ENCODE measurements around the gene LOXHD1. TPM values are rescaled to one million over a fixed set of nuclear protein-coding genes. Genes with fewer than 3 reads are reported as not detected.

Gene LOXHD1
- total RNA-seq, 2 experiments from 2014 or later = 0.12 to 0.14 TPM

DNA sequence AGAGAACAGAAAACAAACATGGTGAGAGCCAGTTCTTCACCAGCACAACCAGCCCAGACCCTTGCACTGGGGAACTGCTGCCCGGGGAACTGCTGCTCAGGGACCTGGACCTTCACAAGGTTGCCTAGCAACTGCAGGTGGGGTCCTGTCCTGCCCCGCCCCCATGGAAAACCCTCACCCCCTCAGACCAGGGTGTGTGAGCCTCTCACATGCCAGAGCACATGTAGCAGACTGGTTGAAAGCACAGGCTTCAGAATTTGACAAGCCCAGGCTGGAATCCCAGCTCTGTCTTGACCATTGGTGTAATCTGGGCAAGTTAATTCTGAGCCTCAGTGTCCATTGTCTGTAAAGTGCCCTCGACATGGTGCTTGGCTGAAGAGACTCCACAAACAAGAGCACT lies 118.6 kb downstream of the LOXHD1 start:
- no peak for DNase-seq
- no peaks in the 10 kb centered on the region for H3K9me3 Mint-ChIP-seq
- no peak overlapping the region for H3K4me3 Mint-ChIP-seq
- H3K27ac Mint-ChIP-seq = no peak overlapping the region
- H3K4me1 Mint-ChIP-seq = peaks cover 3% of the 10 kb centered on the region
- H3K36me3 Mint-ChIP-seq = no peaks in the 10 kb centered on the region
- peaks cover 3% of the 10 kb centered on the region for H3K27me3 Mint-ChIP-seq

- Mint-ChIP-seq H3K9me3 (no peaks in the 10 kb centered on the region), H3K4me3 (no peak overlapping the region), H3K36me3 (no peaks in the 10 kb centered on the region), H3K27ac (no peak overlapping the region), H3K4me1 (no peaks in the 10 kb centered on the region), H3K27me3 (peaks cover 3% of the 10 kb centered on the region)
- no peak for DNase-seq
These were observed 120.7 kb downstream of the LOXHD1 start for GRCh38 chr18:46536215-46536874.

DNA sequence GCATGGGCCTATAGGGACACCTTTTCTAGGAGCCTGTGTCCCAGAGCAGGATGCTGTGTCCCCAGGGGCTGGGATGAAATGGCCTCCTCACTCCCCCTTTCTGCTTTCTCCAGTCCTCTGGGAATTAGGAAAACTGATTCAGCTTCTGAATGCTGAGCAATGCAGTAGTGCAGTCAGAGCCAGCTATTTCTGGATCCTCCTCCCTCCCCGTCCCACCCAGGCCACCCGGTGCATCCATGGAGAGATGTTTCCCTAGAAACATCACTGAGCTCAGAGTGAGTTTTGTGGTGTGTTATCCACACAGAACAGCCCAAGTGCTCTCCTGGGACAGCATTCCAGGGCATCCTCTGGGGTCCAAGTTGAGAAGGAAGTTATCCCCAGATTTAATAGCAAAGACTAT lies 125.5 kb downstream of the LOXHD1 start:
- Mint-ChIP-seq H3K27me3 (no peaks in the 10 kb centered on the region), H3K27ac (no peak overlapping the region), H3K36me3 (no peaks in the 10 kb centered on the region), H3K4me3 (no peak overlapping the region), H3K4me1 (no peaks in the 10 kb centered on the region), H3K9me3 (no peaks in the 10 kb centered on the region)
- DNase-seq = no peak

- no peak overlapping the region for H3K27ac Mint-ChIP-seq
- H3K9me3 Mint-ChIP-seq = no peaks in the 10 kb centered on the region
- no peaks in the 10 kb centered on the region for H3K36me3 Mint-ChIP-seq
- no peaks in the 10 kb centered on the region for H3K27me3 Mint-ChIP-seq
- no peaks in the 10 kb centered on the region for H3K4me1 Mint-ChIP-seq
- no peak overlapping the region for H3K4me3 Mint-ChIP-seq
- no peak for DNase-seq
These were observed 129.0 kb downstream of the LOXHD1 start for GRCh38 chr18:46528037-46528436.

- Mint-ChIP-seq H3K27me3 (no peaks in the 10 kb centered on the region), H3K27ac (no peak overlapping the region), H3K4me3 (no peak overlapping the region), H3K9me3 (no peaks in the 10 kb centered on the region), H3K4me1 (no peaks in the 10 kb centered on the region), H3K36me3 (no peaks in the 10 kb centered on the region)
- no peak for DNase-seq
These were observed 137.2 kb downstream of the LOXHD1 start for GRCh38 chr18:46519870-46520269.

GRCh38 chr18:46518438-46518837 lies 138.6 kb downstream of the LOXHD1 start:
- H3K36me3 Mint-ChIP-seq = no peaks in the 10 kb centered on the region
- DNase-seq = no peak

DNA sequence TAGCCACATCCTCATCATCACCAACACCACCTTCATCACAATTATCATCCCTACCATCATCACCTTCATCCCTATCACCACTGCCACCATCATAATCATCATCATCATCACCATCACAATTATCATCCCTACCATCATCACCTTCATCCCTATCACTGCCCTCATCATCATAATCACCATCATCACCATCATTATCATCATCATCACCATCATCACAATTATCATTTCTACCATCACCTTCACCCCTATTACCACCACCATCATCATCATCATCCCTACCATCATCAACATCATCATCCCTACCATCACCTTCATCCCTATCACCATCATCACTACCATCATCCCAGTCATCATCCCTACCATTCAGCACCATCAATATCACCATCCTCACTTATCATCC lies 140.5 kb downstream of the LOXHD1 start:
- no peak for DNase-seq
- Mint-ChIP-seq H3K36me3 (no peaks in the 10 kb centered on the region), H3K4me3 (no peak overlapping the region), H3K27ac (no peak overlapping the region), H3K4me1 (no peaks in the 10 kb centered on the region), H3K9me3 (peaks cover 2% of the 10 kb centered on the region), H3K27me3 (no peaks in the 10 kb centered on the region)

More at GRCh38 chr18:46518438-46518837, 138.6 kb downstream of the LOXHD1 start:
- no peaks in the 10 kb centered on the region for H3K27me3 Mint-ChIP-seq
- H3K9me3 Mint-ChIP-seq = no peaks in the 10 kb centered on the region
- H3K4me1 Mint-ChIP-seq = no peaks in the 10 kb centered on the region
- H3K27ac Mint-ChIP-seq = no peak overlapping the region
- H3K4me3 Mint-ChIP-seq = no peak overlapping the region

- H3K9me3 Mint-ChIP-seq = peaks cover 2% of the 10 kb centered on the region
- no peaks in the 10 kb centered on the region for H3K4me1 Mint-ChIP-seq
- DNase-seq = no peak
- no peak overlapping the region for H3K27ac Mint-ChIP-seq
- H3K36me3 Mint-ChIP-seq = no peaks in the 10 kb centered on the region
- H3K4me3 Mint-ChIP-seq = no peak overlapping the region
- H3K27me3 Mint-ChIP-seq = no peaks in the 10 kb centered on the region
These were observed 146.6 kb downstream of the LOXHD1 start for GRCh38 chr18:46510386-46510785.

- H3K36me3 Mint-ChIP-seq = no peaks in the 10 kb centered on the region
- no peak overlapping the region for H3K4me3 Mint-ChIP-seq
- no peak for DNase-seq
- H3K27me3 Mint-ChIP-seq = no peaks in the 10 kb centered on the region
- no peaks in the 10 kb centered on the region for H3K4me1 Mint-ChIP-seq
- H3K9me3 Mint-ChIP-seq = peaks cover 2% of the 10 kb centered on the region
- no peak overlapping the region for H3K27ac Mint-ChIP-seq
These were observed 147.5 kb downstream of the LOXHD1 start for GRCh38 chr18:46509530-46509929.

- H3K27me3 Mint-ChIP-seq = no peaks in the 10 kb centered on the region
- H3K27ac Mint-ChIP-seq = no peak overlapping the region
- H3K9me3 Mint-ChIP-seq = no peaks in the 10 kb centered on the region
- H3K4me3 Mint-ChIP-seq = no peak overlapping the region
- no peaks in the 10 kb centered on the region for H3K4me1 Mint-ChIP-seq
- no peak for DNase-seq
- no peaks in the 10 kb centered on the region for H3K36me3 Mint-ChIP-seq
These were observed 149.9 kb downstream of the LOXHD1 start for GRCh38 chr18:46506974-46507586.

DNA sequence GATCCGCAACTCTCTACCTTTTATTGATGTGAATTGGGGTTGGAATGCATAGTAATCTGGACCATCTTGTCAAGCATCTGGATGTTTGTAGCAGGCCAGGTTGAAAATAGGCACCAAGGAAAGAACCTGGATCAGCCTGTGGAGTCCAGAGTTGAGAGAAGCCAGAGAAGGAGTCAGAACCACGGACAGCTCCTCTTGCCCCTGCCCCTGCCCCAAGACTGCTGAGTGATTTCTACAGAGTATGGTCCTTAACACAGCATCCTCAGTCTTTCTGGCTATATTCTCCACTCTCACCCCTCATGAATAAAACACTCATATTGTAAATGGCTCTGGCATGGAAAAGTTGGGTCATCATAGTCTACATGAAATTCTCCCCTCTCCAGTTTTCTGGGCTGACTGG lies 154.6 kb downstream of the LOXHD1 start:
- Mint-ChIP-seq H3K4me3 (no peak overlapping the region), H3K4me1 (no peaks in the 10 kb centered on the region), H3K9me3 (no peaks in the 10 kb centered on the region), H3K27me3 (no peaks in the 10 kb centered on the region), H3K27ac (no peak overlapping the region), H3K36me3 (no peaks in the 10 kb centered on the region)
- no peak for DNase-seq

DNA sequence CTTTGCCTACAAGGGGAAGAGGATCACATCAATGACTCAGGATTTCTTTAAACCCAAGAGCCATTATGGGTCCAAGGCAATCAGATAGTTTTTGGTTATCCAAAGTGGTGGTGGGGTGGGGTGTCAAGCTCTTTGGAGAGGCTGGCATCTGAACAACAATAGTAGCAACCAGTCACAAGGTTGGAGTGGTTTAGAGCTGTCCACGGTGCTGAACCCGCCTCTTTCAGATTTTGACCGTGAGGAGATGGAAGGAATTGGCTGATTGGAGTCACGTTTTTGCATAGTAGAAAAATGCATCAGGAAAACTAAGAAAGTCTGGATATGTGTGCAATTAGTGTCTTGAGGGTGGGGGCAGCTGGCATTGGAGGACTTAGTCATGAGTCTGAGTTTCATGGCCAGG lies 159.9 kb downstream of the LOXHD1 start:
- H3K36me3 Mint-ChIP-seq = no peaks in the 10 kb centered on the region
- no peak overlapping the region for H3K27ac Mint-ChIP-seq
- H3K27me3 Mint-ChIP-seq = peaks cover 6% of the 10 kb centered on the region
- no peak for DNase-seq
- H3K9me3 Mint-ChIP-seq = no peaks in the 10 kb centered on the region
- H3K4me1 Mint-ChIP-seq = no peaks in the 10 kb centered on the region
- H3K4me3 Mint-ChIP-seq = no peak overlapping the region

GRCh38 chr18:46488471-46489213 lies 168.4 kb downstream of the LOXHD1 start:
- H3K9me3 Mint-ChIP-seq = no peaks in the 10 kb centered on the region
- H3K4me1 Mint-ChIP-seq = no peaks in the 10 kb centered on the region
- no peaks in the 10 kb centered on the region for H3K27me3 Mint-ChIP-seq
- no peak overlapping the region for H3K4me3 Mint-ChIP-seq
- no peaks in the 10 kb centered on the region for H3K36me3 Mint-ChIP-seq
- DNase-seq = no peak
- H3K27ac Mint-ChIP-seq = no peak overlapping the region

GRCh38 chr18:46485675-46486194 lies 171.3 kb downstream of the LOXHD1 start:
- Mint-ChIP-seq H3K27me3 (no peaks in the 10 kb centered on the region), H3K4me3 (no peak overlapping the region), H3K36me3 (no peaks in the 10 kb centered on the region), H3K9me3 (no peaks in the 10 kb centered on the region), H3K4me1 (no peaks in the 10 kb centered on the region), H3K27ac (no peak overlapping the region)
- DNase-seq = no peak

DNA sequence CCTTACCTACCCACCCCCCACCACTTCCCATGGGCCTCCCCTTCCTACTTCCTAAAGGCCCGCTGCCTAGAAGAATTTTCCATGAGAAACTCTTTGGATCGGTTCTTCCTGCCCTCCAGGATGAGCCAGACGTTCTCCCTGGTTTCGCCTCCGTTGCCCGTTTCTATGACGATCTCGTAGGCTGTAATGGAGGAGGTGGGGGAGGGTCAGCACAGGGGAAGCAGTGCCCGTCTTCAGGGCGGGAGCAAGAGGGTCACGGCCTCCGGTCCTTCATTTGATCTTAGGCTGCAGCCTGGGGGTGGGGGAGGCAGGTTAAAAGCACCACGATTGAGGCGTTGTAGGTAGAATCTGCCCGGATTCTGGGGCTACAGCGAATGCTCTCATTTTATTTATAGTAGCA lies 172.0 kb downstream of the LOXHD1 start:
- no peaks in the 10 kb centered on the region for H3K4me1 Mint-ChIP-seq
- no peaks in the 10 kb centered on the region for H3K27me3 Mint-ChIP-seq
- DNase-seq = no peak
- H3K27ac Mint-ChIP-seq = no peak overlapping the region
- H3K36me3 Mint-ChIP-seq = no peaks in the 10 kb centered on the region
- H3K4me3 Mint-ChIP-seq = no peak overlapping the region
- no peaks in the 10 kb centered on the region for H3K9me3 Mint-ChIP-seq
